ENCODE results near the gene ELMO1. TPM values are rescaled to one million over a fixed set of nuclear protein-coding genes. Genes with fewer than 3 reads are reported as not detected.

ELMO1 gene
- total RNA-seq, 4 donors from 2014 or later: 11.5 to 19.9 (median 17.4) TPM

GRCh38 chr7:37442268-37442667, 6.4 kb downstream of the ELMO1 start:
- intact Hi-C loops (cut with DNase I; ENCODE audit: low total_unique reads): no loop called here
- TF ChIP-seq POLR2A (IDR thresholded peaks at IDR 0.05) (no peak), CTCF (IDR thresholded peaks at IDR 0.05) (no peak)
- WGBS, 2 donors: 60 to 67% methylated on average over 4 of the region's 4 CpGs
- no peak overlapping the region for H3K4me3 ChIP-seq (ENCODE audit: low read depth, poor library complexity, severe bottlenecking)
- no peak for DNase-seq (ENCODE audit: low spot score in 2 of 2)

- intact Hi-C loops (cut with DNase I; ENCODE audit: low total_unique reads): no loop called here
- DNase-seq (ENCODE audit: low spot score in 2 of 2): no peak
- TF ChIP-seq POLR2A (IDR thresholded peaks at IDR 0.05) (no peak), CTCF (IDR thresholded peaks at IDR 0.05) (no peak)
- no peak overlapping the region for H3K4me3 ChIP-seq (ENCODE audit: low read depth, poor library complexity, severe bottlenecking)
- 59 to 61% methylated on average over 3 of the region's 3 CpGs for WGBS, 2 donors
Observed at GRCh38 chr7:37441816-37442215, 6.8 kb downstream of the ELMO1 start.

GRCh38 chr7:37441386-37441760, 7.3 kb downstream of the ELMO1 start:
- intact Hi-C loops (cut with DNase I; ENCODE audit: low total_unique reads): no loop called here
- DNase-seq (ENCODE audit: low spot score in 2 of 2): no peak
- H3K4me3 ChIP-seq (ENCODE audit: low read depth, poor library complexity, severe bottlenecking): no peak overlapping the region
- WGBS, 2 donors: 66 to 71% methylated on average over 3 of the region's 3 CpGs
- no peak for TF ChIP-seq CTCF (IDR thresholded peaks at IDR 0.05)
- no peak for TF ChIP-seq POLR2A (IDR thresholded peaks at IDR 0.05)

- no peak for TF ChIP-seq CTCF (IDR thresholded peaks at IDR 0.05)
- TF ChIP-seq POLR2A (IDR thresholded peaks at IDR 0.05): no peak
- intact Hi-C loops (cut with DNase I; ENCODE audit: low total_unique reads): no loop called here
- no peak for DNase-seq (ENCODE audit: low spot score in 2 of 2)
- no peak overlapping the region for H3K4me3 ChIP-seq (ENCODE audit: low read depth, poor library complexity, severe bottlenecking)
- WGBS, 2 donors: 57 to 60% methylated on average over 8 of the region's 8 CpGs
Observed at GRCh38 chr7:37440738-37441385, 7.8 kb downstream of the ELMO1 start.

- DNase-seq (ENCODE audit: low spot score in 2 of 2): no peak
- intact Hi-C loops (cut with DNase I; ENCODE audit: low total_unique reads): no loop called here
- TF ChIP-seq POLR2A (IDR thresholded peaks at IDR 0.05) (no peak), CTCF (IDR thresholded peaks at IDR 0.05) (no peak)
- WGBS, 2 donors: 68 to 74% methylated on average over 1 of the region's 1 CpG
- H3K4me3 ChIP-seq (ENCODE audit: low read depth, poor library complexity, severe bottlenecking): no peak overlapping the region
Observed at GRCh38 chr7:37439653-37440026, 9.0 kb downstream of the ELMO1 start.

All from lower leg skin (tissue), 4 donors.